Muscle of arm (tissue), 12 donors: ENCODE measurements around the gene CFAP74. TPM values are rescaled to one million over a fixed set of nuclear protein-coding genes. Genes with fewer than 3 reads are reported as not detected.

Source experiments
- DNase-seq: peaks from one replicate; pipeline ENCODE4 v3.0.0-alpha.2; 2013
- polyA plus RNA-seq, 12 donors: library from polyadenylated mRNA; unstranded; fragments of 120-200 nt; gene quantifications; one replicate each; pipeline ENCODE4 v1.2.1, GENCODE V29; 2013; ENCODE audit not compliant: insufficient read length in 12 of 12

CFAP74 gene
- polyA plus RNA-seq, 12 donors, result 0.07 to 0.74 (median 0.24) TPM; not detected in 2

GRCh38 chr1:1880617-1881312 is 122.8 kb downstream of the CFAP74 start:
- no peak for DNase-seq

- no peak for DNase-seq
These were observed 123.6 kb downstream of the CFAP74 start for GRCh38 chr1:1879942-1880341.

- DNase-seq, result no peak
These were observed 125.6 kb downstream of the CFAP74 start for GRCh38 chr1:1877865-1878436.

GRCh38 chr1:1876335-1876930 is 127.2 kb downstream of the CFAP74 start:
- DNase-seq, result no peak

- DNase-seq, result no peak
These were observed 127.7 kb downstream of the CFAP74 start for GRCh38 chr1:1875932-1876331.

- no peak for DNase-seq
These were observed 128.7 kb downstream of the CFAP74 start for GRCh38 chr1:1874901-1875300.

GRCh38 chr1:1873186-1873585 is 130.4 kb downstream of the CFAP74 start:
- DNase-seq, result no peak

GRCh38 chr1:1872329-1872994 is 131.1 kb downstream of the CFAP74 start:
- DNase-seq, result no peak

Other genes starting within 250 kb of the CFAP74 start
- gene NADK, start 225.3 kb downstream of the CFAP74 start, polyA plus RNA-seq, result 10 to 100 TPM in 11 of 12 donors, not detected in 1; 22.7 to 55.6 (median 30.3) TPM
- gene GNB1, start 112.7 kb downstream of the CFAP74 start, polyA plus RNA-seq, result 100 to 1,000 TPM; 158 to 259 (median 178) TPM
- gene CALML6, start 88.5 kb downstream of the CFAP74 start, polyA plus RNA-seq, result 100 to 1,000 TPM in 9 of 12 donors, 10 to 100 TPM in 2, not detected in 1; 64.0 to 380 (median 219) TPM
- gene TMEM52, start 84.5 kb downstream of the CFAP74 start, polyA plus RNA-seq, result 100 to 1,000 TPM in 2 of 12 donors, 10 to 100 TPM in 9, not detected in 1; 28.5 to 139 (median 76.2) TPM
- 1 to 10 TPM in 3 of 12 donors, under 1 TPM in 7, not detected in 2; 0.33 to 3.4 (median 0.78) TPM for gene GABRD, start 15.6 kb upstream of the CFAP74 start, polyA plus RNA-seq
- 10 to 100 TPM in 1 of 12 donors, 1 to 10 TPM in 10, not detected in 1; 4.2 to 15.0 (median 6.3) TPM for gene PRKCZ, start 46.6 kb upstream of the CFAP74 start, polyA plus RNA-seq
- 10 to 100 TPM in 11 of 12 donors, not detected in 1; 21.5 to 81.7 (median 26.8) TPM for gene FAAP20, start 191.0 kb upstream of the CFAP74 start, polyA plus RNA-seq
- gene SKI, start 224.5 kb upstream of the CFAP74 start, polyA plus RNA-seq, result 10 to 100 TPM in 11 of 12 donors, not detected in 1; 44.3 to 88.0 (median 55.0) TPM